ENCODE results near the gene CPEB3. TPM values are rescaled to one million over a fixed set of nuclear protein-coding genes. Genes with fewer than 3 reads are reported as not detected.

Gene CPEB3
- total and polyA plus RNA-seq, 9 of the 15 experiments (the other 6 are each of a cell fraction or from before 2014, with no cell fraction given): 0.15 to 1.2 (median 0.51) TPM

DNA sequence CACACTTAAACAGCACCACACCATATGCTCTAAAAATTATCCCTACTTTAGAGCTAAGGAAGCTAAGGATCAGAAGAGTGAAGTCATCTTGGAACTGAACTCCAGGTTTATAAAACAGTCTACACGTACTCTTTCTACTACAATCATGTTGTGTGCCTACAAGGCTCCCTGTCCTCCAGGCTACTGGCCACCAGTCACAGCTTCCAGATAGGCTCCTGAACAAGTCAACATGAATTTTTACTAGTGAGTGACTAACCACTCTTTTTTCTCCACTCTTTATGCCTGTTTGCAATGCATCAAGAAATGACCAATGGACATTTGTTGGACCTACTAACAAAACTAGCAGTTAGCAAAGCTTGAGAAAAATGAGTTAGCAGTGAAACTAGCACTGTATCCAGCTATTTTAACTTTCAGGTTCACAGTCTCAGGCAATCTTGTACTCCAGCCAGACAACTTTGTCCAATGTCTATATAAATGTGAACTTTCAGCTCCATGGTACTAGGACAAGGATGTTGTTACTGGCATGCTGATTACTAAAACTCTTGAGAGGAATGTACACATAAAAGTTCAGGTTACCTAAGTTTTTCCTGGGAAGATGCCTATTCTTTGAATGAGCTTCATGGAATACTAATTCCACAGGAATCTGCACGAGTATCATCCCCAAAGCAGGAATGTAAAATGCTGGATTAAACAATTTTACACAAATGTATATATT is 187.3 kb downstream of the CPEB3 start (continued):
- TF ChIP-seq, protein P1, sequence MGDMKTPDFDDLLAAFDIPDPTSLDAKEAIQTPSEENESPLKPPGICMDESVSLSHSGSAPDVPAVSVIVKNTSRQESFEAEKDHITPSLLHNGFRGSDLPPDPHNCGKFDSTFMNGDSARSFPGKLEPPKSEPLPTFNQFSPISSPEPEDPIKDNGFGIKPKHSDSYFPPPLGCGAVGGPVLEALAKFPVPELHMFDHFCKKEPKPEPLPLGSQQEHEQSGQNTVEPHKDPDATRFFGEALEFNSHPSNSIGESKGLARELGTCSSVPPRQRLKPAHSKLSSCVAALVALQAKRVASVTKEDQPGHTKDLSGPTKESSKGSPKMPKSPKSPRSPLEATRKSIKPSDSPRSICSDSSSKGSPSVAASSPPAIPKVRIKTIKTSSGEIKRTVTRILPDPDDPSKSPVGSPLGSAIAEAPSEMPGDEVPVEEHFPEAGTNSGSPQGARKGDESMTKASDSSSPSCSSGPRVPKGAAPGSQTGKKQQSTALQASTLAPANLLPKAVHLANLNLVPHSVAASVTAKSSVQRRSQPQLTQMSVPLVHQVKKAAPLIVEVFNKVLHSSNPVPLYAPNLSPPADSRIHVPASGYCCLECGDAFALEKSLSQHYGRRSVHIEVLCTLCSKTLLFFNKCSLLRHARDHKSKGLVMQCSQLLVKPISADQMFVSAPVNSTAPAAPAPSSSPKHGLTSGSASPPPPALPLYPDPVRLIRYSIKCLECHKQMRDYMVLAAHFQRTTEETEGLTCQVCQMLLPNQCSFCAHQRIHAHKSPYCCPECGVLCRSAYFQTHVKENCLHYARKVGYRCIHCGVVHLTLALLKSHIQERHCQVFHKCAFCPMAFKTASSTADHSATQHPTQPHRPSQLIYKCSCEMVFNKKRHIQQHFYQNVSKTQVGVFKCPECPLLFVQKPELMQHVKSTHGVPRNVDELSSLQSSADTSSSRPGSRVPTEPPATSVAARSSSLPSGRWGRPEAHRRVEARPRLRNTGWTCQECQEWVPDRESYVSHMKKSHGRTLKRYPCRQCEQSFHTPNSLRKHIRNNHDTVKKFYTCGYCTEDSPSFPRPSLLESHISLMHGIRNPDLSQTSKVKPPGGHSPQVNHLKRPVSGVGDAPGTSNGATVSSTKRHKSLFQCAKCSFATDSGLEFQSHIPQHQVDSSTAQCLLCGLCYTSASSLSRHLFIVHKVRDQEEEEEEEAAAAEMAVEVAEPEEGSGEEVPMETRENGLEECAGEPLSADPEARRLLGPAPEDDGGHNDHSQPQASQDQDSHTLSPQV (IDR thresholded peaks at IDR 0.05): no peak
- TF ChIP-seq, protein P2, sequence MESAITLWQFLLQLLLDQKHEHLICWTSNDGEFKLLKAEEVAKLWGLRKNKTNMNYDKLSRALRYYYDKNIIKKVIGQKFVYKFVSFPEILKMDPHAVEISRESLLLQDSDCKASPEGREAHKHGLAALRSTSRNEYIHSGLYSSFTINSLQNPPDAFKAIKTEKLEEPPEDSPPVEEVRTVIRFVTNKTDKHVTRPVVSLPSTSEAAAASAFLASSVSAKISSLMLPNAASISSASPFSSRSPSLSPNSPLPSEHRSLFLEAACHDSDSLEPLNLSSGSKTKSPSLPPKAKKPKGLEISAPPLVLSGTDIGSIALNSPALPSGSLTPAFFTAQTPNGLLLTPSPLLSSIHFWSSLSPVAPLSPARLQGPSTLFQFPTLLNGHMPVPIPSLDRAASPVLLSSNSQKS (CRISPR knock-in tag; IDR thresholded peaks at IDR 0.05): no peak
- TF ChIP-seq ERF (CRISPR knock-in tag; IDR thresholded peaks at IDR 0.05) (no peak), ZNF41 (CRISPR knock-in tag; conservative IDR thresholded peaks at IDR 0.05) (no peak), ETS2 (tag; IDR thresholded peaks at IDR 0.05; ENCODE audit: borderline replicate concordance, poor library complexity, severe bottlenecking) (no peak), SMAD2 (IDR thresholded peaks at IDR 0.05; ENCODE audit: low read depth, low read length) (no peak), ZNF586 (CRISPR knock-in tag; conservative IDR thresholded peaks at IDR 0.05) (no peak), LEF1 (IDR thresholded peaks at IDR 0.05) (no peak), POLR2AphosphoS5 (IDR thresholded peaks at IDR 0.05; ENCODE audit: control insufficient read depth, insufficient read depth, low read depth, low read length) (no peak), ZNF384 (IDR thresholded peaks at IDR 0.05; ENCODE audit: low read depth, low read length) (no peak)
- TF ChIP-seq, protein P3, sequence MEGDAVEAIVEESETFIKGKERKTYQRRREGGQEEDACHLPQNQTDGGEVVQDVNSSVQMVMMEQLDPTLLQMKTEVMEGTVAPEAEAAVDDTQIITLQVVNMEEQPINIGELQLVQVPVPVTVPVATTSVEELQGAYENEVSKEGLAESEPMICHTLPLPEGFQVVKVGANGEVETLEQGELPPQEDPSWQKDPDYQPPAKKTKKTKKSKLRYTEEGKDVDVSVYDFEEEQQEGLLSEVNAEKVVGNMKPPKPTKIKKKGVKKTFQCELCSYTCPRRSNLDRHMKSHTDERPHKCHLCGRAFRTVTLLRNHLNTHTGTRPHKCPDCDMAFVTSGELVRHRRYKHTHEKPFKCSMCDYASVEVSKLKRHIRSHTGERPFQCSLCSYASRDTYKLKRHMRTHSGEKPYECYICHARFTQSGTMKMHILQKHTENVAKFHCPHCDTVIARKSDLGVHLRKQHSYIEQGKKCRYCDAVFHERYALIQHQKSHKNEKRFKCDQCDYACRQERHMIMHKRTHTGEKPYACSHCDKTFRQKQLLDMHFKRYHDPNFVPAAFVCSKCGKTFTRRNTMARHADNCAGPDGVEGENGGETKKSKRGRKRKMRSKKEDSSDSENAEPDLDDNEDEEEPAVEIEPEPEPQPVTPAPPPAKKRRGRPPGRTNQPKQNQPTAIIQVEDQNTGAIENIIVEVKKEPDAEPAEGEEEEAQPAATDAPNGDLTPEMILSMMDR (IDR thresholded peaks at IDR 0.05 in 2 of 3, conservative IDR thresholded peaks at IDR 0.05 in 1 of 3; ENCODE audit: insufficient read depth in 2 of 3, low read depth in 1 of 3, low read length in 3 of 3): no peak
- TF ChIP-seq, protein P4, sequence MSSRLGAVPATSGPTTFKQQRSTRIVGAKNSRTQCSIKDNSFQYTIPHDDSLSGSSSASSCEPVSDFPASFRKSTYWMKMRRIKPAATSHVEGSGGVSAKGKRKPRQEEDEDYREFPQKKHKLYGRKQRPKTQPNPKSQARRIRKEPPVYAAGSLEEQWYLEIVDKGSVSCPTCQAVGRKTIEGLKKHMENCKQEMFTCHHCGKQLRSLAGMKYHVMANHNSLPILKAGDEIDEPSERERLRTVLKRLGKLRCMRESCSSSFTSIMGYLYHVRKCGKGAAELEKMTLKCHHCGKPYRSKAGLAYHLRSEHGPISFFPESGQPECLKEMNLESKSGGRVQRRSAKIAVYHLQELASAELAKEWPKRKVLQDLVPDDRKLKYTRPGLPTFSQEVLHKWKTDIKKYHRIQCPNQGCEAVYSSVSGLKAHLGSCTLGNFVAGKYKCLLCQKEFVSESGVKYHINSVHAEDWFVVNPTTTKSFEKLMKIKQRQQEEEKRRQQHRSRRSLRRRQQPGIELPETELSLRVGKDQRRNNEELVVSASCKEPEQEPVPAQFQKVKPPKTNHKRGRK (tag; IDR thresholded peaks at IDR 0.05): no peak

All from K562 (cell line).